DOHH2 (cell line): ENCODE measurements around the gene TOGARAM2.

Source experiments
- H3F3A ChIP-seq: fragments of 200-600 bp; sonication (generic), shearing (Covaris generic); 2 replicates; pipeline ENCODE4 v1.6.0; 2016; ENCODE audit warnings: antibody characterized with exemption, mild to moderate bottlenecking; ENCODE audit not compliant: control insufficient read depth, insufficient read depth
- H3K27ac ChIP-seq: fragments of 200-600 bp; sonication (generic); 2 replicates; pipeline ENCODE4 v1.5.1; 2014; ENCODE audit warnings: low read depth, mild to moderate bottlenecking, low read length, moderate library complexity
- H3K27me3 ChIP-seq: fragments of 200-600 bp; sonication (generic); 2 replicates; pipeline ENCODE4 v1.6.1; 2014; ENCODE audit warnings: mild to moderate bottlenecking, low read length, mixed read lengths; ENCODE audit not compliant: control insufficient read depth
- H3K36me3 ChIP-seq: fragments of 200-600 bp; sonication (generic); 2 replicates; pipeline ENCODE4 v1.6.1; 2014; ENCODE audit warnings: mild to moderate bottlenecking, low read length, moderate library complexity, mixed read lengths; ENCODE audit not compliant: control insufficient read depth
- H3K4me1 ChIP-seq: fragments of 200-600 bp; sonication (generic); 2 replicates; pipeline ENCODE4 v1.6.1; 2014; ENCODE audit warnings: mild to moderate bottlenecking, low read length, mixed read lengths; ENCODE audit not compliant: control insufficient read depth
- H3K4me2 ChIP-seq: fragments of 200-600 bp; sonication (generic); 2 replicates; pipeline ENCODE4 v1.6.0; 2014; ENCODE audit warnings: mild to moderate bottlenecking, low read length, moderate library complexity
- H3K4me3 ChIP-seq: fragments of 200-600 bp; sonication (generic); 2 replicates; pipeline ENCODE4 v1.5.1; 2014; ENCODE audit warnings: mild to moderate bottlenecking, low read length, mixed read lengths
- H3K79me2 ChIP-seq: fragments of 200-600 bp; sonication (generic); 2 replicates; pipeline ENCODE4 v1.6.1; 2014; ENCODE audit warnings: mild to moderate bottlenecking, low read length, mixed read lengths; ENCODE audit not compliant: control insufficient read depth
- H3K9me2 ChIP-seq: fragments of 200-600 bp; sonication (generic); replicated peaks from 2 replicates; pipeline ENCODE4 v1.6.1; 2014; ENCODE audit warnings: mild to moderate bottlenecking, low read length, mixed read lengths; ENCODE audit not compliant: control insufficient read depth
- H3K9me3 ChIP-seq: fragments of 200-600 bp; sonication (generic); 2 replicates; pipeline ENCODE4 v1.6.1; 2014; ENCODE audit warnings: antibody characterized with exemption, low read length, mixed read lengths; ENCODE audit not compliant: control insufficient read depth, insufficient read depth
- H4K20me1 ChIP-seq: fragments of 200-600 bp; sonication (generic); 2 replicates; pipeline ENCODE4 v1.6.0; 2014; ENCODE audit warnings: low read depth, mild to moderate bottlenecking, antibody characterized with exemption, low read length, moderate library complexity; ENCODE audit not compliant: control insufficient read depth, insufficient read depth
- EZH2phosphoT487 ChIP-seq: fragments of 200-600 bp; sonication (generic); IDR thresholded peaks from 2 replicates; pipeline ENCODE4 v1.6.1; 2017; ENCODE audit warnings: borderline replicate concordance, mild to moderate bottlenecking, antibody characterized with exemption, low read length, moderate library complexity, mixed read lengths
- TF ChIP-seq, protein P1 (sequence below): fragments of 200-600 bp; sonication (generic); IDR thresholded peaks from one replicate; pipeline ENCODE4 v1.5.1; 2014; ENCODE audit warnings: antibody characterized with exemption, mild to moderate bottlenecking, low read depth, low read length; ENCODE audit not compliant: poor library complexity, severe bottlenecking

The TOGARAM2 gene

DNA sequence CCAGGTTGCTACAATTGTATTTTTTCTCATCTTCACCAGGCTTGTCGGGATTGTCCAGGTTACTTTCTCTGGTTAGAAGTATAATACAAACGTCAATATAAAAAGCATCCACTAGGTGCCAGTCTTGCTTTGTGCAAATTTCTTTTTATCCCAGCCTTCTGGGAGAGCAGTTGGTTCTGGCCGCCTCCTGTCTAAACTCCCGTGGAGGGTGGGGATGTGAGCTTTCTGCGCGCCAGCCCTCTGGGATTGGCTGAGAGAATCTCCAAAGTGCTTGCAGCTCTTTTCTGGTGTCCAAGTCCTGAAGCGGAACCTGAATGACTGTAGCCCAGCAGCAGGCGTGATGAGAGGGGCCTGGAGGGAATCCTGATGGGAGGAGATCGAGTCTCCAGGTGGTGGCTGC is 22.4 kb upstream of the TOGARAM2 start:
- Histone ChIP-seq H3K36me3 (no peaks in the 10 kb centered on the region), H3K27me3 (peaks cover 7% of the 10 kb centered on the region; the same call in 1 of the 2 replicates), H3K79me2 (no peaks in the 10 kb centered on the region), H3K9me2 (no peaks in the 10 kb centered on the region), H3K9me3 (no peaks in the 10 kb centered on the region), H3K4me3 (no peak overlapping the region), H3F3A (no peaks in the 10 kb centered on the region; the same call in 1 of the 2 replicates), H3K27ac (no peak overlapping the region), H3K4me2 (no peak overlapping the region), H3K4me1 (no peaks in the 10 kb centered on the region), H4K20me1 (no peaks in the 10 kb centered on the region)
- no peak for TF ChIP-seq EZH2phosphoT487
- TF ChIP-seq, protein P1, sequence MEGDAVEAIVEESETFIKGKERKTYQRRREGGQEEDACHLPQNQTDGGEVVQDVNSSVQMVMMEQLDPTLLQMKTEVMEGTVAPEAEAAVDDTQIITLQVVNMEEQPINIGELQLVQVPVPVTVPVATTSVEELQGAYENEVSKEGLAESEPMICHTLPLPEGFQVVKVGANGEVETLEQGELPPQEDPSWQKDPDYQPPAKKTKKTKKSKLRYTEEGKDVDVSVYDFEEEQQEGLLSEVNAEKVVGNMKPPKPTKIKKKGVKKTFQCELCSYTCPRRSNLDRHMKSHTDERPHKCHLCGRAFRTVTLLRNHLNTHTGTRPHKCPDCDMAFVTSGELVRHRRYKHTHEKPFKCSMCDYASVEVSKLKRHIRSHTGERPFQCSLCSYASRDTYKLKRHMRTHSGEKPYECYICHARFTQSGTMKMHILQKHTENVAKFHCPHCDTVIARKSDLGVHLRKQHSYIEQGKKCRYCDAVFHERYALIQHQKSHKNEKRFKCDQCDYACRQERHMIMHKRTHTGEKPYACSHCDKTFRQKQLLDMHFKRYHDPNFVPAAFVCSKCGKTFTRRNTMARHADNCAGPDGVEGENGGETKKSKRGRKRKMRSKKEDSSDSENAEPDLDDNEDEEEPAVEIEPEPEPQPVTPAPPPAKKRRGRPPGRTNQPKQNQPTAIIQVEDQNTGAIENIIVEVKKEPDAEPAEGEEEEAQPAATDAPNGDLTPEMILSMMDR = peak; percentile 64

DNA sequence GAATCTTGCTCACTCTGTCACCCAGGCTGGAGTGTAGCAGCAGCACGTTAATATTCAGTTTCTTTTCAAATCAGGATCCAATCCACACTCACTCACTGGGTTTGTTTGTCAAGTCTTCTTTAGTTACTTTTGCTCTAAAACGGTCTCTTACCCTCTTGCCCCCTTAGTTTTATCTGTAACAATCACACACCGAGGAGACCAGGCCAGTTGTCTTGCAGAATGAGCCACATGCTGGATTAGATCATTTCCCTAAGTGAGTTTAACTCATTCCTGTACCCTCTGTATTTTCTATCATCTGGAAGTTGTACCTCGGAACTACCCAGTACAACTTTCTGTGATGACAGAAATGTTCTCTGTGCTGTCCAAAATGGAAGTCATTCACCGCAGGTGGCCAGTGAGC is 20.7 kb upstream of the TOGARAM2 start:
- no peaks in the 10 kb centered on the region for H3K79me2 ChIP-seq
- no peaks in the 10 kb centered on the region for H4K20me1 ChIP-seq
- H3K27ac ChIP-seq = no peak overlapping the region
- H3K4me1 ChIP-seq = no peaks in the 10 kb centered on the region
- H3K4me2 ChIP-seq = no peak overlapping the region
- H3K9me3 ChIP-seq = no peaks in the 10 kb centered on the region
- no peaks in the 10 kb centered on the region for H3K9me2 ChIP-seq
- H3K36me3 ChIP-seq = no peaks in the 10 kb centered on the region
- no peak overlapping the region for H3K4me3 ChIP-seq
- TF ChIP-seq, protein P1 = no peak
- TF ChIP-seq EZH2phosphoT487 = no peak
- H3K27me3 ChIP-seq = peaks cover 7% of the 10 kb centered on the region; the same call in 1 of the 2 replicates
- no peaks in the 10 kb centered on the region; the same call in 1 of the 2 replicates for H3F3A ChIP-seq

DNA sequence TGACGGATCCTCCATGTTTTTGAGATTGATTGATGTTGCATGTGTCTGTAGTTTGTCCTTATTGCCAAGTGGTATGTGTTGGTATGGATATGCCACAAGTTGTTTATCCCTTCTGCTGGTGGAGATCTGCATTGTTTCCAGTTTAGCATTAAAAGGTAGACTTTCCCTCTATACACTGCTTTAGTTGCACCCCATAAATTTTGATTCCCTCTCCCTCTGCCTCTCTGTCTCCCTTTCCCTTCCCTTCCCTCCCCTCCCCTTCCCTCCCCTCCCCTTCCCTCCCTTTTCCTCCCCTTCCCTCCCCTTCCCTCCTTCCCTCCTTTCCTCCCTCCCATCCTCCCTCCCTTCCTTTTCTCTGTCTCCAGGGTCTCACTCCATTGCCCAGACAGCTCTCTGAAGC is 18.6 kb upstream of the TOGARAM2 start:
- H3K9me2 ChIP-seq = no peaks in the 10 kb centered on the region
- peaks cover 7% of the 10 kb centered on the region; the same call in 1 of the 2 replicates for H3K27me3 ChIP-seq
- no peak for TF ChIP-seq EZH2phosphoT487
- TF ChIP-seq, protein P1 = no peak
- H3K4me2 ChIP-seq = no peak overlapping the region
- no peaks in the 10 kb centered on the region for H3K79me2 ChIP-seq
- no peaks in the 10 kb centered on the region for H3K9me3 ChIP-seq
- H3K4me1 ChIP-seq = no peaks in the 10 kb centered on the region
- no peaks in the 10 kb centered on the region for H3F3A ChIP-seq
- no peaks in the 10 kb centered on the region for H4K20me1 ChIP-seq
- no peaks in the 10 kb centered on the region for H3K36me3 ChIP-seq
- no peak overlapping the region for H3K4me3 ChIP-seq
- no peak overlapping the region for H3K27ac ChIP-seq
